ENCODE data around the gene GSE1. TPM values are rescaled to one million over a fixed set of nuclear protein-coding genes. Genes with fewer than 3 reads are reported as not detected.

The GSE1 gene
- total and polyA plus RNA-seq, 2 of the 13 experiments (the other 11 are each of a cell fraction or from before 2014, with no cell fraction given), result 16.1 to 31.2 TPM

DNA sequence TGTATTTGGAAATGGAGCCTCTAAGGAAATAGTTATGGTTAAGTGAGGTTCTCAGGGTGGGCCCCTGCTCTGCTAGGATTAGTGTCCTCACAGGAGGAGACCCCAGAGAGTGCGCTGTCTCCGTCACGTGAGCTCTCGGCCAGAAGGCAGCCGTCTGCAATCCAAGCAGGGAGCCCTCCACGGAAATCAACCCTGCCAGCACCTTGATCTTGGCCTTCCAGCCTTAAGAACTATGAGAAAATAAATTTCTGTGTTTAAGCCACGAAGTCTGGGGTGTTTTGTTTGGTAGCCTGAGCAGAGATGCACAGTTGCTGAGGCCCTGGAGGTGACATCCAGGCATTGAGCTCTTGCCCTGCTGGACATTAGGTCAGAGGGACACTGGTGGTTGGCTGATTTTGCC lies 32.4 kb upstream of the GSE1 start:
- ChIA-PET CTCF (ENCODE audit: low intra/inter-chr PET ratio, low total read pairs) (no interaction called here), POLR2A (no interaction called here)
- H3K9ac ChIP-seq (ENCODE audit: insufficient read depth, low read depth, low read length), result no peak overlapping the region
- H3K4me3 ChIP-seq (replicated peaks in 1 of 3; ENCODE audit: insufficient read depth in 1 of 3, low read depth in 2 of 3, low read length in 3 of 3), result no peak overlapping the region
- H2AFZ ChIP-seq (ENCODE audit: low read length), result no peak overlapping the region
- peaks cover 1 to 13% of the 10 kb centered on the region in 2 experiments; a peak in 4 of 5 replicates for H3K36me3 ChIP-seq (replicated peaks in 1 of 2; ENCODE audit: control insufficient read depth in 1 of 2, insufficient read depth in 2 of 2, low read length in 2 of 2)
- 100% methylated on average over 6 of the region's 7 CpGs for WGBS (ENCODE audit: low lambda C conversion rate)
- in situ Hi-C loops (cut with HindIII; ENCODE audit: extremely low pct_ligation_motif_present, low pct_unique_long_range_greater_than_20kb) (no loop called here), intact Hi-C loops (cut with micrococcal nuclease; ENCODE audit: unreplicated experiment) (no loop called here)
- peaks cover 18% of the 10 kb centered on the region for H3K4me1 ChIP-seq (ENCODE audit: insufficient read depth, low read length)
- H3K27ac ChIP-seq (ENCODE audit: extremely low read length, insufficient read depth, low read length), result no peak overlapping the region
- H3K79me2 ChIP-seq (ENCODE audit: insufficient read depth, low read length), result peaks cover 54% of the 10 kb centered on the region
- TF ChIP-seq, protein P1, sequence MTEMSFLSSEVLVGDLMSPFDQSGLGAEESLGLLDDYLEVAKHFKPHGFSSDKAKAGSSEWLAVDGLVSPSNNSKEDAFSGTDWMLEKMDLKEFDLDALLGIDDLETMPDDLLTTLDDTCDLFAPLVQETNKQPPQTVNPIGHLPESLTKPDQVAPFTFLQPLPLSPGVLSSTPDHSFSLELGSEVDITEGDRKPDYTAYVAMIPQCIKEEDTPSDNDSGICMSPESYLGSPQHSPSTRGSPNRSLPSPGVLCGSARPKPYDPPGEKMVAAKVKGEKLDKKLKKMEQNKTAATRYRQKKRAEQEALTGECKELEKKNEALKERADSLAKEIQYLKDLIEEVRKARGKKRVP (CRISPR knock-in tag; IDR thresholded peaks at IDR 0.05), result no peak
- no peak for TF ChIP-seq TBX2 (CRISPR knock-in tag; IDR thresholded peaks at IDR 0.05; ENCODE audit: borderline replicate concordance)
- TF ChIP-seq ZNF557 (CRISPR knock-in tag; IDR thresholded peaks at IDR 0.05), result no peak
- TF ChIP-seq, protein P2, sequence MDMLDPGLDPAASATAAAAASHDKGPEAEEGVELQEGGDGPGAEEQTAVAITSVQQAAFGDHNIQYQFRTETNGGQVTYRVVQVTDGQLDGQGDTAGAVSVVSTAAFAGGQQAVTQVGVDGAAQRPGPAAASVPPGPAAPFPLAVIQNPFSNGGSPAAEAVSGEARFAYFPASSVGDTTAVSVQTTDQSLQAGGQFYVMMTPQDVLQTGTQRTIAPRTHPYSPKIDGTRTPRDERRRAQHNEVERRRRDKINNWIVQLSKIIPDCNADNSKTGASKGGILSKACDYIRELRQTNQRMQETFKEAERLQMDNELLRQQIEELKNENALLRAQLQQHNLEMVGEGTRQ (IDR thresholded peaks at IDR 0.05; ENCODE audit: low read depth, low read length), result no peak
- TF ChIP-seq, protein P2 (CRISPR knock-in tag; IDR thresholded peaks at IDR 0.05; ENCODE audit: borderline replicate concordance), result no peak
- TF ChIP-seq U2AF2 (IDR thresholded peaks at IDR 0.05; ENCODE audit: low read depth, low read length), result no peak
- no peak for TF ChIP-seq ZNF567 (CRISPR knock-in tag; IDR thresholded peaks at IDR 0.05; ENCODE audit: borderline replicate concordance)
- no peak for TF ChIP-seq NCOA1 (CRISPR knock-in tag; IDR thresholded peaks at IDR 0.05)
- no peak for TF ChIP-seq ZNF552 (CRISPR knock-in tag; IDR thresholded peaks at IDR 0.05; ENCODE audit: borderline replicate concordance)
- TF ChIP-seq NR1H2 (CRISPR knock-in tag; IDR thresholded peaks at IDR 0.05; ENCODE audit: borderline replicate concordance, low read depth), result no peak
- no peak for TF ChIP-seq ADNP (CRISPR knock-in tag; IDR thresholded peaks at IDR 0.05)
- no peak for TF ChIP-seq ZNF24 (IDR thresholded peaks at IDR 0.05)
- H3K27me3 ChIP-seq (ENCODE audit: control insufficient read depth in 1 of 2, insufficient read depth in 2 of 2, low read length in 2 of 2), result no peaks in the 10 kb centered on the region
- H4K20me1 ChIP-seq (ENCODE audit: insufficient read depth, low read length), result peaks cover 67% of the 10 kb centered on the region
- no TSS peak for BruUV-seq (replicated peaks)
- FAIRE-seq (no peak), ATAC-seq (no peak), DNase-seq (ENCODE audit: low spot score) (no peak)
- no peak overlapping the region for H3K4me2 ChIP-seq (ENCODE audit: low read depth, low read length)
- no peaks in the 10 kb centered on the region for H3K9me3 ChIP-seq (ENCODE audit: low read length)
